Measurements from ENCODE around the gene RPS19BP1. TPM values are rescaled to one million over a fixed set of nuclear protein-coding genes. Genes with fewer than 3 reads are reported as not detected.

The RPS19BP1 gene
- total RNA-seq, 1 experiment from 2014 or later = 80.4 TPM

DNA sequence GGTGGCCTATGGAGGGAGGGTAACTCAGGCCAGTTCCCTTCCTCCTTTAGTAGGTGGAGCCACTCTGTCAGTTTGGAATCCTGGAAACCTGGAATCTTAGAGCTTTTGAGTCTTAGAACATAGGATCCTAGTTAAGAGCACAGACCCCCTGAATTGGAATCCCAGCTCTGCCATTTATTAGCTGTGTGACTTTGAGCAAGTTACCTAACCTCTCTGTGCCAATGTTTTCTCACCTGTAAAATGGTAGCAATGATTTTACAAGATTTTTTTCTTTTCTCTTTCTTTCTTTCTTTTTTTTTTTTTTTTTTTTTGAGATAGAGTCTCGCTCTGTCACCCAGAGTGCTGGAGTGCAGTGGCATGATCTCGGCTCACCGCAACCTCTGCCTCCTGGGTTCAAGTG lies 20.9 kb upstream of the RPS19BP1 start:
- Histone ChIP-seq H3K4me2 (ENCODE audit: low read length) (no peak overlapping the region), H2AFZ (ENCODE audit: low read depth, low read length, poor library complexity, severe bottlenecking) (no peak overlapping the region), H3K79me2 (ENCODE audit: insufficient read depth, low read length) (no peaks in the 10 kb centered on the region), H3K9me2 (ENCODE audit: insufficient read depth) (no peaks in the 10 kb centered on the region), H3K4me1 (ENCODE audit: control insufficient read depth in 1 of 2, insufficient read depth in 2 of 2, low read length in 2 of 2) (no peaks in the 10 kb centered on the region), H3K27me3 (ENCODE audit: insufficient read depth, low read length) (peaks cover 14% of the 10 kb centered on the region; the same call in 1 of the 2 replicates), H3K9me3 (ENCODE audit: control insufficient read depth in 1 of 2, insufficient read depth in 1 of 2, low read depth in 1 of 2, low read length in 2 of 2) (no peaks in the 10 kb centered on the region), H3K9ac (ENCODE audit: low read length) (no peak overlapping the region), H3K36me3 (ENCODE audit: control insufficient read depth in 1 of 2, insufficient read depth in 2 of 2, low read length in 2 of 2) (no peaks in the 10 kb centered on the region), H3K27ac (ENCODE audit: low read depth, low read length) (no peak overlapping the region), H3K4me3 (replicated peaks in 1 of 2; ENCODE audit: low read depth in 1 of 2, low read length in 2 of 2) (no peak overlapping the region), H4K20me1 (ENCODE audit: insufficient read depth) (no peaks in the 10 kb centered on the region)
- TF ChIP-seq, protein P1, sequence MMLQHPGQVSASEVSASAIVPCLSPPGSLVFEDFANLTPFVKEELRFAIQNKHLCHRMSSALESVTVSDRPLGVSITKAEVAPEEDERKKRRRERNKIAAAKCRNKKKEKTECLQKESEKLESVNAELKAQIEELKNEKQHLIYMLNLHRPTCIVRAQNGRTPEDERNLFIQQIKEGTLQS (IDR thresholded peaks at IDR 0.05) = no peak
- TF ChIP-seq EGR1 (IDR thresholded peaks at IDR 0.05; ENCODE audit: low read depth) = no peak
- no peak for TF ChIP-seq SIN3A (IDR thresholded peaks at IDR 0.05; ENCODE audit: low read depth)
- TF ChIP-seq EZH2phosphoT487 (IDR thresholded peaks at IDR 0.05; ENCODE audit: borderline replicate concordance) = no peak
- no peak for TF ChIP-seq ZFX (IDR thresholded peaks at IDR 0.05)
- POLR2A ChIA-PET = no interaction called here
- intact Hi-C loops (cut with micrococcal nuclease) = no loop called here
- ATAC-seq (no peak), DNase-seq (ENCODE audit: low read depth, low spot score) (no peak)
- CTCF ChIA-PET = no interaction called here
- RAD21 ChIA-PET (ENCODE audit: low non-redundant PET in 1 of 2, low total read pairs in 2 of 2, uncharacterized antibody in 2 of 2, unreplicated experiment in 2 of 2) = no interaction called here
- BruUV-seq (replicated peaks) = no TSS peak

DNA sequence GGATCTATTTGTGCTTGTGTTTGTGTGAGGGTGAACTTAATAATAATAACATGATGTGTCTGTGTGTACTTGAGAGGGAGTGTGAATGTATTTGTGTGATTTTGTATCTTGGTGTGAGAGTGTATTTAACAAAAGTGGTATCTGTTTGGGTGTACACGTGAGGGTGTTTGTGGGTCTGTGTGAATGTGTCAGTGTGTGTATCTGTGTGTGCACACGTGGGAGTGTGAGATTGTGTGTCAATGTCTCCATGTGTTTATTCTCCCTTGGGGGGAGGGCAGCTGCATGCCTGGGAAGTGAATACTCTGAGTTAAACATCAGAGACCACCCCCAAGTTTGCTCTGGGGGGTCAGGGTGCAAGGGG lies 15.0 kb upstream of the RPS19BP1 start:
- Histone ChIP-seq H3K27me3 (ENCODE audit: insufficient read depth, low read length) (peaks cover 21% of the 10 kb centered on the region; the same call in 1 of the 2 replicates), H3K27ac (ENCODE audit: low read depth, low read length) (no peak overlapping the region), H2AFZ (ENCODE audit: low read depth, low read length, poor library complexity, severe bottlenecking) (no peak overlapping the region), H3K4me3 (replicated peaks in 1 of 2; ENCODE audit: low read depth in 1 of 2, low read length in 2 of 2) (no peak overlapping the region), H4K20me1 (ENCODE audit: insufficient read depth) (no peaks in the 10 kb centered on the region), H3K9me2 (ENCODE audit: insufficient read depth) (no peaks in the 10 kb centered on the region), H3K36me3 (ENCODE audit: control insufficient read depth in 1 of 2, insufficient read depth in 2 of 2, low read length in 2 of 2) (no peaks in the 10 kb centered on the region), H3K9me3 (ENCODE audit: control insufficient read depth in 1 of 2, insufficient read depth in 1 of 2, low read depth in 1 of 2, low read length in 2 of 2) (no peaks in the 10 kb centered on the region), H3K79me2 (ENCODE audit: insufficient read depth, low read length) (no peaks in the 10 kb centered on the region), H3K4me1 (ENCODE audit: control insufficient read depth in 1 of 2, insufficient read depth in 2 of 2, low read length in 2 of 2) (peaks cover 3 to 8% of the 10 kb centered on the region in 2 experiments; a peak in 2 of 4 replicates), H3K9ac (ENCODE audit: low read length) (no peak overlapping the region), H3K4me2 (ENCODE audit: low read length) (no peak overlapping the region)
- DNase-seq (ENCODE audit: low read depth, low spot score) = no peak
- intact Hi-C loops (cut with micrococcal nuclease) = no loop called here
- no TSS peak for BruUV-seq (replicated peaks)
- CTCF ChIA-PET = interaction anchor here (0.9 to 1.0 kb wide), 2 partner anchors 9 to 12 kb away, joined by 3 read pairs; no protein-coding TSS in a partner anchor
- ATAC-seq = no peak
- RAD21 ChIA-PET (ENCODE audit: low non-redundant PET in 1 of 2, low total read pairs in 2 of 2, uncharacterized antibody in 2 of 2, unreplicated experiment in 2 of 2) = no interaction called here
- POLR2A ChIA-PET = no interaction called here
- TF ChIP-seq, protein P2, sequence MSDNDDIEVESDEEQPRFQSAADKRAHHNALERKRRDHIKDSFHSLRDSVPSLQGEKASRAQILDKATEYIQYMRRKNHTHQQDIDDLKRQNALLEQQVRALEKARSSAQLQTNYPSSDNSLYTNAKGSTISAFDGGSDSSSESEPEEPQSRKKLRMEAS (IDR thresholded peaks at IDR 0.05) = no peak
- TF ChIP-seq SRF (IDR thresholded peaks at IDR 0.05; ENCODE audit: low read depth) (no peak), EGR1 (IDR thresholded peaks at IDR 0.05; ENCODE audit: low read depth) (no peak), ZNF274 (IDR thresholded peaks at IDR 0.05; ENCODE audit: low read depth, low read length) (no peak), TCF7L2 (IDR thresholded peaks at IDR 0.05; ENCODE audit: borderline replicate concordance, extremely low read depth, insufficient read depth, insufficient read length) (no peak), CEBPB (IDR thresholded peaks at IDR 0.05; ENCODE audit: low read depth) (no peak), CBX3 (IDR thresholded peaks at IDR 0.05; ENCODE audit: low read depth) (no peak), POLR2AphosphoS5 (IDR thresholded peaks at IDR 0.05; ENCODE audit: low read depth, low read length) (no peak), JUND (IDR thresholded peaks at IDR 0.05) (no peak), YY1 (IDR thresholded peaks at IDR 0.05; ENCODE audit: extremely low read depth, insufficient replicate concordance, low read depth, low read length) (no peak)
- TF ChIP-seq, protein P1 (IDR thresholded peaks at IDR 0.05) = no peak
- TF ChIP-seq, protein P3, sequence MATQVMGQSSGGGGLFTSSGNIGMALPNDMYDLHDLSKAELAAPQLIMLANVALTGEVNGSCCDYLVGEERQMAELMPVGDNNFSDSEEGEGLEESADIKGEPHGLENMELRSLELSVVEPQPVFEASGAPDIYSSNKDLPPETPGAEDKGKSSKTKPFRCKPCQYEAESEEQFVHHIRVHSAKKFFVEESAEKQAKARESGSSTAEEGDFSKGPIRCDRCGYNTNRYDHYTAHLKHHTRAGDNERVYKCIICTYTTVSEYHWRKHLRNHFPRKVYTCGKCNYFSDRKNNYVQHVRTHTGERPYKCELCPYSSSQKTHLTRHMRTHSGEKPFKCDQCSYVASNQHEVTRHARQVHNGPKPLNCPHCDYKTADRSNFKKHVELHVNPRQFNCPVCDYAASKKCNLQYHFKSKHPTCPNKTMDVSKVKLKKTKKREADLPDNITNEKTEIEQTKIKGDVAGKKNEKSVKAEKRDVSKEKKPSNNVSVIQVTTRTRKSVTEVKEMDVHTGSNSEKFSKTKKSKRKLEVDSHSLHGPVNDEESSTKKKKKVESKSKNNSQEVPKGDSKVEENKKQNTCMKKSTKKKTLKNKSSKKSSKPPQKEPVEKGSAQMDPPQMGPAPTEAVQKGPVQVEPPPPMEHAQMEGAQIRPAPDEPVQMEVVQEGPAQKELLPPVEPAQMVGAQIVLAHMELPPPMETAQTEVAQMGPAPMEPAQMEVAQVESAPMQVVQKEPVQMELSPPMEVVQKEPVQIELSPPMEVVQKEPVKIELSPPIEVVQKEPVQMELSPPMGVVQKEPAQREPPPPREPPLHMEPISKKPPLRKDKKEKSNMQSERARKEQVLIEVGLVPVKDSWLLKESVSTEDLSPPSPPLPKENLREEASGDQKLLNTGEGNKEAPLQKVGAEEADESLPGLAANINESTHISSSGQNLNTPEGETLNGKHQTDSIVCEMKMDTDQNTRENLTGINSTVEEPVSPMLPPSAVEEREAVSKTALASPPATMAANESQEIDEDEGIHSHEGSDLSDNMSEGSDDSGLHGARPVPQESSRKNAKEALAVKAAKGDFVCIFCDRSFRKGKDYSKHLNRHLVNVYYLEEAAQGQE (IDR thresholded peaks at IDR 0.05; ENCODE audit: low read depth) = no peak
- TF ChIP-seq, protein P4, sequence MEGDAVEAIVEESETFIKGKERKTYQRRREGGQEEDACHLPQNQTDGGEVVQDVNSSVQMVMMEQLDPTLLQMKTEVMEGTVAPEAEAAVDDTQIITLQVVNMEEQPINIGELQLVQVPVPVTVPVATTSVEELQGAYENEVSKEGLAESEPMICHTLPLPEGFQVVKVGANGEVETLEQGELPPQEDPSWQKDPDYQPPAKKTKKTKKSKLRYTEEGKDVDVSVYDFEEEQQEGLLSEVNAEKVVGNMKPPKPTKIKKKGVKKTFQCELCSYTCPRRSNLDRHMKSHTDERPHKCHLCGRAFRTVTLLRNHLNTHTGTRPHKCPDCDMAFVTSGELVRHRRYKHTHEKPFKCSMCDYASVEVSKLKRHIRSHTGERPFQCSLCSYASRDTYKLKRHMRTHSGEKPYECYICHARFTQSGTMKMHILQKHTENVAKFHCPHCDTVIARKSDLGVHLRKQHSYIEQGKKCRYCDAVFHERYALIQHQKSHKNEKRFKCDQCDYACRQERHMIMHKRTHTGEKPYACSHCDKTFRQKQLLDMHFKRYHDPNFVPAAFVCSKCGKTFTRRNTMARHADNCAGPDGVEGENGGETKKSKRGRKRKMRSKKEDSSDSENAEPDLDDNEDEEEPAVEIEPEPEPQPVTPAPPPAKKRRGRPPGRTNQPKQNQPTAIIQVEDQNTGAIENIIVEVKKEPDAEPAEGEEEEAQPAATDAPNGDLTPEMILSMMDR (IDR thresholded peaks at IDR 0.05 in 2 of 3, conservative IDR thresholded peaks at IDR 0.05 in 1 of 3; ENCODE audit: borderline replicate concordance in 1 of 3, insufficient read depth in 1 of 3, low read depth in 2 of 3, low read length in 2 of 3) = no peak
